ENCODE data around the gene PTPN1. TPM values are rescaled to one million over a fixed set of nuclear protein-coding genes. Genes with fewer than 3 reads are reported as not detected.

Gene PTPN1
- 50.4 to 55.4 TPM (median 52.0 TPM) in 5 replicates for total RNA-seq (2022; extraction: Qiagen RNA extraction; ENCODE audit: low read depth)

DNA sequence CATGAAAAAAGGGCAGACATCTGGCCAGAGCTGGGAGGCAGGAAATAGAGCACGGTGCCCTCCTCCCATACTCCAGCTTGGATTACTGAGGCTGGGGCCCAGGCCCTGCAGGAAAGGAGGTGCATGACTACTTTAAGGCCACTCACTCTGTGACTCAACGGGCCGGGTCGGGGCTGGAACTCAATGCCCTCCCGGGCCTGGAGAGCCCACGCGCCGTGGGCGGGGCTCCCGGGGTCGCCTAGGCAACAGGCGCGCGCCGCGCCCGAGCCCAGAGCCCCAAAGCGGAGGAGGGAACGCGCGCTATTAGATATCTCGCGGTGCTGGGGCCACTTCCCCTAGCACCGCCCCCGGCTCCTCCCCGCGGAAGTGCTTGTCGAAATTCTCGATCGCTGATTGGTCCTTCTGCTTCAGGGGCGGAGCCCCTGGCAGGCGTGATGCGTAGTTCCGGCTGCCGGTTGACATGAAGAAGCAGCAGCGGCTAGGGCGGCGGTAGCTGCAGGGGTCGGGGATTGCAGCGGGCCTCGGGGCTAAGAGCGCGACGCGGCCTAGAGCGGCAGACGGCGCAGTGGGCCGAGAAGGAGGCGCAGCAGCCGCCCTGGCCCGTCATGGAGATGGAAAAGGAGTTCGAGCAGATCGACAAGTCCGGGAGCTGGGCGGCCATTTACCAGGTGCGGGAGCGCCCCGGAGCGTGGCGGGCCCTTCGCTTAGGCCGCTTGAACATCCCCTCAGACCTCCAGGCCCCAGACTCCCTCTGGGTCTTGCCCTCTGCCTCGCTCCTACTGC, at the start of gene PTPN1:
TSS of gene PTPN1 (plus strand) at position 461 of the 783 bp plus-strand sequence. CDS start at position 606, 145 bp downstream.

Other genes with a start within 250 kb of the PTPN1 start
- 0.08 TPM in 1 of 5 replicates, not detected in the others for gene RIPOR3, start 181.2 kb downstream of the PTPN1 start, total RNA-seq (2022; extraction: Qiagen RNA extraction; ENCODE audit: low read depth)
- gene PARD6B, start 221.2 kb downstream of the PTPN1 start, total RNA-seq (2022; extraction: Qiagen RNA extraction; ENCODE audit: low read depth) = 2.6 to 3.5 TPM (median 3.2 TPM) in 5 replicates